ENCODE measurements around the gene CISD3.
"Not testable (repeated sequence)": the region's sequence is repeated elsewhere in the genome, so short reads cannot be mapped to it uniquely, and the experiment has no call there.

CISD3 gene

DNA sequence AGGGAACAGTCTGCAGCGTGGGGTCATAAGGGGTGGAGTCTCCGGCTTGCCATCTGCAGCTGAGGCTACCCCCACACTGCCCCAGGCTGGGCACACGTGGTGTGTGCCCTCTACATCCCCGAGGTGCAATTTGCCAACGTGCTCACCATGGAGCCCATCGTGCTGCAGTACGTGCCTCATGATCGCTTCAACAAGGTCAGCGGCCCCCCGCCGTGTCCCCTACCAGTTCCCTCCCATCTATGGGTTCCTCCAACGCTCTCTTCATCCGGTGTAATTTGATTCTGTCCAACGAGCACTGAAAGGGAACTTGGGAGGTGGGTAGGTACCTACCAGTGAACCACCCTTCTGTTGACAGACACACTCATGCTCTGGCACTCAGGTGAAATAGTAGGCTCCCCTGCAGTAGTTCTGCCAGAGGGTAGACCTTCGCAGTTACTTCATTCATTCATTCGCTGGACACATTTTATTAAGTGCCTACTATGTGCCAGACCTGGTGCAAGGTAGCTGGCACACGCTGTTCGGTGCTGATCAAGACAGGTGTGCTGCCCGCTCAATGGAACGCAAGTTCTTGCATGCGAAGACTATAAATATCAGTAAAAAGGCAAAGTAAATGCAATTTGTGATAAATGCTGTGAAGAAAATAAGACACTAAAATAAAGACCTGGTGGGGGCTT, 22.3 kb upstream of the CISD3 start:
- no peak for DNase-seq (ENCODE audit: low spot score)
- no peak for FAIRE-seq

DNA sequence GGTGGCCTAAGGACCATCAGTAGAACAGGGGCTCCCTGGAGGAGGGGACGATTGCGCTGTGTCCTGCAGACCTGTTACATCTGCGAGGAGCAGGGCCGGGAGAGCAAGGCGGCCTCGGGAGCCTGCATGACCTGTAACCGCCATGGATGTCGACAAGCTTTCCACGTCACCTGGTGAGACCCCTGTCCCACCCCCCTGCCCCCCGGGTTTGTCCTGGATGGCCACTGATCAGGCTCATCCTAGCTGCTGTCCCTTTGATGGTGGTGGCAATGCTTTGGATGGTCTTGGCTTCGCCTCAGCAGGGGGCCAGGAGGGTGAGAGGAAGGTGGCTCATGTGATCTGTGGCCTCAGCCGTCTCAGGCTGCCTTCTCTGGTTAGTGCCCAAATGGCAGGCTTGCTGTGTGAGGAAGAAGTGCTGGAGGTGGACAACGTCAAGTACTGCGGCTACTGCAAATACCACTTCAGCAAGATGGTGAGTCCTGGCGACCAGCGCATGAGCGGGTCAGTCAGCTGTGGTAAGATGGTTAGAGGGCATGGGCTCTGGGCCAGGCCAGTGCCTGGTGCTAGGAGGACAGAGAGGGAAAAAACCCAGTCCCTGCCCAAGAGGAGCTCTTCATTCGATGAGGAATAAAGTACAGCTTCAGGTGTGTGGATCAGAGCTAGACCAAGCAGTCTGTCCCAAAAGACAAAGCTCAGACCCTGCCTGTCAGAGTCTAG, 20.9 kb upstream of the CISD3 start:
- DNase-seq (ENCODE audit: low spot score) (no peak), FAIRE-seq (no peak)

DNA sequence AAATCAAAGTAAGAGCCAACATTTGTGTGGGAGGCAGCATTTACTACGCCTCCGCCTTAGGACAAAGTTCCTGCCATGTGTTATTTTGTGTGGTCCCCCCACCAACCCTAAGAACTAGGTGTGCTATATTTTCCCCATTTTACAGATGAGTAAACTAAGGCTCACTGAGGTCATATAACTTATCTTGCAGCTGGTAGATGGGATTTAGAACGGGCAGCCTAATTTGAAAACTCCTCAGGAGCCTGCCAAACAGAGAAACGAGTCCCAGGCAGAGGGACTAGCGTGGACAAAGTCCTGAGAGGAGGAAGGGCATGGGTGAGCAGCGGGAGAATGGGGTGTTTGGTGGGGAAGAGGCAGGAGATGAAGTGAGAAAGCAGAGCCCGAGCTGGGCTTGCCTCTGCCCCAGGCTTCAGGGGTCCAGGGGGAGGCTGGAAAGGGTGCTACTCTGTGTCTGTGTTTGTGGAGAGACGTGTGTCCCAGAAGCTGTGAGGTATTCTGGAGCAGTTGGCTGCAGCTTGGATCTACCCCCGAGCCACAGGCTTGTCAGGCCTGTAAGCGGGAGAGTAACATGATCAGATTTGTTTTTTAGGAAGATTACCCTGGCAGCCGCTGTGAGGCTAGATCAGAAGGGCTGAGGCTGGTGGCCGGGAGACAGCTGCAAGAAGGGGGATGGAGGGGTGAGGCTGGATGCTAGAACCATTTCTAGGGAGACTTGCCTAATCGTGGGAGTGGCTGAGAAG, 20.1 kb upstream of the CISD3 start:
- FAIRE-seq: no peak

DNA sequence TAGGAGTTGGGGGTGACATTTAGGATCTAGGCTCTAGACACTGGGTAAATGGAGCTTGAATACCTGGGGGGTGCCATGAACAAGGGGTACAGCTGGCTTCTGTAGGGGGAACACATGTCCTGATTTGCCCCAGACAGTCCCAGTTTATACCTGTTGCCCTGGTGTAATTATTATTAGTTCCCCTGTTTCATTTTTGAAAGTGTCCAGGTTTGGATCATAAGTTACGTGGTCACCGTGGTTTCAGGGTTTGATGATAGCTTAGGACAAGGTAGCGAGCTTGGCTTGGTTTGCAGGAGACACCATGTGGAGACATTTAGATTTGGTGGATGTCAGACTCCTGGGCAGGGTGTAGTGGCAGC, 19.6 kb upstream of the CISD3 start:
- DNase-seq (ENCODE audit: low spot score) (no peak), FAIRE-seq (no peak)

More for the DNA sequence above, 20.1 kb upstream of the CISD3 start:
- DNase-seq (ENCODE audit: low spot score): no peak

DNA sequence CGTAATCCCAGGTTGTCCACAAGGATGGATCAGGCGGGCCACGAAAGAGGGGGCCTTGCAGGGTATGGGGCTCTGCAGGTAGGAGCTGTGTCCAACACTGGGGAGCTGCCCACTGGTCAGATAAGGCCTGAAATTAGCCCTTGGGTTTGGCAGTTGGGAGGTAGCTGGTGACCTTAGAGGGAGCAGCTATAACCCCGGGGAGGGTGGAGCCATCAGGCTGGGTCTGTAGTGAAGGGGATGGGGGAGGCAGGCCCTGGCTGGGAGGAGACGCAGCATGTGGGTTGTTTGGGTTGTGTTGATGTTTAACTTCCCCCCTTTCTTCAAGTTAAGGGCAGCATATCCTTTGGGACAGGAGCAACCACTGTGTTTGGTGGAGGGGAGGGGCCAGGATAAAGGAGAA, 19.2 kb upstream of the CISD3 start:
- DNase-seq (ENCODE audit: low spot score) (no peak), FAIRE-seq (no peak)

DNA sequence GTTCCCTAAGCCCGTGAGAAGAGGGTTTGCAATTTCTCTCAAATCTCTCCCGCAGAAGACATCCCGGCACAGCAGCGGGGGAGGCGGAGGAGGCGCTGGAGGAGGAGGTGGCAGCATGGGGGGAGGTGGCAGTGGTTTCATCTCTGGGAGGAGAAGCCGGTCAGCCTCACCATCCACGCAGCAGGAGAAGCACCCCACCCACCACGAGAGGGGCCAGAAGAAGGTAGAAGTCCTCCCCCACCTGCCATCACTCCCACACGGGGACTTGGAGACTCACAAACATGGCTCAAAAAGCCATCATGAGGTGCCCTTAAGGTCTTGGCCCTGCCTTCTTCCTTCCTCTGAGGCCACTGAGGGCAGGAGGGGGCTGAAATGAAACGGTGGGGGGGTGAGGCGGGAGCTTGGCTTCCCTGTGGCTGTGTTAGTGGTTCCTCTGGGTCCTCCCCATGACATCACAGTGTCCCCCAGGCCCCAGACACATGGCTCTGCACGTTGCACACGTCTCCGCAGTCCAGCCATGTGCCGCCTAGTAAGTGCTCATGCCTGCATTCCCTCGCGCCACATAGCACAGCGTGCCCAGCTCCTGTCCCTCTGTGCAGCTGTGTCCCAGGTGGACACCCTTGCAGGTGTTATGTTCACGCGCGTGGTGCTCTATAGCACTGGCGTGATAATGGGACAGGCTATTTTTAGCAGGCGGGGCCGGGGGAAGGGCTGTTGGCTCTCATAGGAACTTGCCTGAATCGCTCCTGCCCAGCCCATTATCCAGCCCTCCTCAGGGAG, 18.2 kb upstream of the CISD3 start:
- DNase-seq (ENCODE audit: low spot score) (no peak), FAIRE-seq (no peak)

DNA sequence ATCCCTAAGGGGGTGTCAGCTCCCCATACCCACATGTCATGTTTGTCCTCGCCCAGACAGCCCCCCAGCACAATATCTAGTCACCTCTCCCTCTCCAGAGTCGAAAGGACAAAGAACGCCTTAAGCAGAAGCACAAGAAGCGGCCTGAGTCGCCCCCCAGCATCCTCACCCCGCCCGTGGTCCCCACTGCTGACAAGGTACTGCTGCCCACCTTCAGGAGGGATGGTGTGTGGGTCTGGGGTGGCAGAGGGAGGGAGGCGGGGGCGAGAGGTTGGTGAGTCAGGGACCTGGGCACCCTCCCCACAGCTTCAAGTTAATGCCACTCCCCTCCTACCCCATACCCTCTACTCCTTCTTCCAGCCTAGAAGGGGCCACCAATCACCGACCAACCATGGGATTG, 17.5 kb upstream of the CISD3 start:
- DNase-seq (ENCODE audit: low spot score): no peak
- FAIRE-seq: no peak

DNA sequence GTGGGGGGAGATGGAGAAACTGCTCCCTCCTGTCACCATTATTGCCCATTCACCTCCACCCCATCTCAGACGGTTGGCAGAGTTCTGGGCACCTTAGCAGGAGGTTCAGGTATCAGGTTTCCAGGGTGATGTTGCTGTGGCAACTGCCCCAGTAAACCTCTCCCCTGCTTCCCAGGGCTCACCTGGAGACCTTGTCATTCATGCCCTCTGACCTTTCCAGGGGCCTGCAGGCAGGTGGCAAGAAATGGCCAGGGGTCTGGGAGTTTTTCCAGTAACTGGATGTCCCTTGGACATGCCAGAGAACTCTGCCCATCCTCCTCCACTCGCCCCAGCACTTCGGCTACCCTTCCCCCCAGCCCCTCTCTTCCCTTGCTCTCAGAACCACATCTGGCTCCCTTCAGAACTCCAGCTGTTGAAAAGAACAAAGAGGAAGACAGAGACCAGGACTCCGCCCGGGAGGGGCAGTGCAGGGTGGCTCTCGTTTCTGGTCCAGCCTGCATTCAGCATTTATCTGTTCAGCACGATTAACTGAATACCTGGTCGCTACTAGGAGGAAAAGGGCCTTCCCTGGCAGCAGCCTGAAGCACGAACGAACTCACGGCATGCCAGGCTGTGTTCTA, 16.6 kb upstream of the CISD3 start:
- FAIRE-seq: no peak
- no peak for DNase-seq (ENCODE audit: low spot score)

DNA sequence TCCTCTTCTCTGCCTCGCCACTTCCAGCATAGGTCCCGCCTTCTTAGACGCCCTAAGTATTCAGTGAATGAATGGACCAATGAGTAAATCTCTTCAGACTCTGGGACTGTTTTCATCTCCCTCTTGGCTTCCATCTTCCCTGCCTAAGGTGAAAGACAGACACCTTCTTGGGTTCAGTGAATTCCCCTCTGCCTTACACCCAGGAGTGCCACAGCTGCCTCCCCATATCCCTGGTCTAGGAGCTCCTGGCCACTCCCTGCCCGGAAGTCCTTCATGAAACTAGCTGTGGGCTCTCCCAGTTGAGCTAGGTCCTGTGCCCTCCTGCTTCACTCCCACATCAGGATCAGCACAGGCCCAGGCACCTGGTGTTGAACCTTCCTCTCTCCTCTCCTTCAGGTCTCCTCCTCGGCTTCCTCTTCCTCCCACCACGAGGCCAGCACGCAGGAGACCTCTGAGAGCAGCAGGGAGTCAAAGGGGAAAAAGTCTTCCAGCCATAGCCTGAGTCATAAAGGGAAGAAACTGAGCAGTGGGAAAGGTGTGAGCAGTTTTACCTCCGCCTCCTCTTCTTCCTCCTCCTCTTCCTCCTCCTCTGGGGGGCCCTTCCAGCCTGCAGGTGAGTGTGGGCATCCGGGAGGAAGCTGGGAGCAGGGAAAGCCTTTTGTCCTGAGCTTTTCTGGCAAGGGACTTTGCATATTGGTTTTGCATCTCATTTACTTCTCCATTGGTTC, 14.8 kb upstream of the CISD3 start:
- DNase-seq (ENCODE audit: low spot score): no peak
- FAIRE-seq: no peak

DNA sequence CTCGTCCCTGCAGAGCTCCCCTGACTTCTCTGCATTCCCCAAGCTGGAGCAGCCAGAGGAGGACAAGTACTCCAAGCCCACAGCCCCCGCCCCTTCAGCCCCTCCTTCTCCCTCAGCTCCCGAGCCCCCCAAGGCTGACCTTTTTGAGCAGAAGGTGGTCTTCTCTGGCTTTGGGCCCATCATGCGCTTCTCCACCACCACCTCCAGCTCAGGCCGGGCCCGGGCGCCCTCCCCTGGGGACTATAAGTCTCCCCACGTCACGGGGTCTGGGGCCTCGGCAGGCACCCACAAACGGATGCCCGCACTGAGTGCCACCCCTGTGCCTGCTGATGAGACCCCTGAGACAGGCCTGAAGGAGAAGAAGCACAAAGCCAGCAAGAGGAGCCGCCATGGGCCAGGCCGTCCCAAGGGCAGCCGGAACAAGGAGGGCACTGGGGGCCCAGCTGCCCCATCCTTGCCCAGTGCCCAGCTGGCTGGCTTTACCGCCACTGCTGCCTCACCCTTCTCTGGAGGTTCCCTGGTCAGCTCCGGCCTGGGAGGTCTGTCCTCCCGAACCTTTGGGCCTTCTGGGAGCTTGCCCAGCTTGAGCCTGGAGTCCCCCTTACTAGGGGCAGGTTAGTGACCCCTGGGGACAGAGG, 13.7 kb upstream of the CISD3 start:
- FAIRE-seq: no peak
- no peak for DNase-seq (ENCODE audit: low spot score)

DNA sequence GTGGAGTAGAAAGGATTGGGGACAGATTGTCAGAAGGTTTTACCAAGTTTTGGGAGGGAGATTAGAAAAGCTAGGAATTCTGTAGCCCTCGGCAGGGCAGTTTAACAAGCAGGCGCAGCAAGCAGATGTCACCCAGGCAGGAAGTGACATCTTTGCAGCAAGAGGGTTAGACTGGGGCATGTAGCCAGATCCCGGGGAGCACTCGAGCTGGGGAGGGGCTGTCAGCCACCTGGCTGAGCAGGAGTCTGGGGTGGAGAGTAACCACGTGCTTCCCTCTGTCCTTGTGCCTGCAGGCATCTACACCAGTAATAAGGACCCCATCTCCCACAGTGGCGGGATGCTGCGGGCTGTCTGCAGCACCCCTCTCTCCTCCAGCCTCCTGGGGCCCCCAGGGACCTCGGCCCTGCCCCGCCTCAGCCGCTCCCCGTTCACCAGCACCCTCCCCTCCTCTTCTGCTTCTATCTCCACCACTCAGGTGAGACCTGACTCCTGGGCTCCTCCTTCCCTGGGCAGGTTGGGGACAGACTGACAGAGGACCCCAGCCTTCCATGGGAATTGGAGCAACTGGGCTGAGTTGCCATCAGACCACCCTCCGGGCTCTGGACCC, 12.9 kb upstream of the CISD3 start:
- DNase-seq (ENCODE audit: low spot score) (no peak), FAIRE-seq (no peak)

DNA sequence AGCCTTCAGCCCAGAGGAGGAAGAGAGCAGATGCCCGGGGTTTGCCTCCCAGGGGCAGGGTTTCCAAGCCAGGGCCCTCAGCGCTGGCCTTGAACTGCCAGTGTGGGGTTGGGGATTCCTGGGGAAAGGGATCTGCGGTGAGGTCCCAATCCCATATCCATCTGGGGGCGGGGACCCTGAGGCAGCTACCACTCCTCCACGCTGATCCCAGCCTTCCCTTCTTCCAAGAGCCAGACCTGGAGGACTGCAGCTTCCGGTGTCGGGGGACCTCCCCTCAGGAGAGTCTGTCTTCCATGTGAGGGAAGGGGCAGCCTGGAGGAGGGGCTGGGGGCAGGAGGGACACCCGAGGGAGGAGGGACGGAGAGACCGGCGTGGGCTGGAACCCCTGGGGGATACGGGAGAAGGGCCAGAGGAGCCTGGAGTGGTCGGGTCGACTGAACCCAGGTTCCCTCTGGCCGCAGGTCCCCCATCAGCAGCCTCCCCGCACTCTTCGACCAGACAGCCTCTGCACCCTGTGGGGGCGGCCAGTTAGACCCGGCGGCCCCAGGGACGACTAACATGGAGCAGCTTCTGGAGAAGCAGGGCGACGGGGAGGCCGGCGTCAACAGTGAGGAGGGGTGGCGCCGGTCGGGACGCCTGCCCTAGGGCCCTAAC, 10.7 kb upstream of the CISD3 start:
- FAIRE-seq: no peak
- DNase-seq (ENCODE audit: low spot score): no peak

DNA sequence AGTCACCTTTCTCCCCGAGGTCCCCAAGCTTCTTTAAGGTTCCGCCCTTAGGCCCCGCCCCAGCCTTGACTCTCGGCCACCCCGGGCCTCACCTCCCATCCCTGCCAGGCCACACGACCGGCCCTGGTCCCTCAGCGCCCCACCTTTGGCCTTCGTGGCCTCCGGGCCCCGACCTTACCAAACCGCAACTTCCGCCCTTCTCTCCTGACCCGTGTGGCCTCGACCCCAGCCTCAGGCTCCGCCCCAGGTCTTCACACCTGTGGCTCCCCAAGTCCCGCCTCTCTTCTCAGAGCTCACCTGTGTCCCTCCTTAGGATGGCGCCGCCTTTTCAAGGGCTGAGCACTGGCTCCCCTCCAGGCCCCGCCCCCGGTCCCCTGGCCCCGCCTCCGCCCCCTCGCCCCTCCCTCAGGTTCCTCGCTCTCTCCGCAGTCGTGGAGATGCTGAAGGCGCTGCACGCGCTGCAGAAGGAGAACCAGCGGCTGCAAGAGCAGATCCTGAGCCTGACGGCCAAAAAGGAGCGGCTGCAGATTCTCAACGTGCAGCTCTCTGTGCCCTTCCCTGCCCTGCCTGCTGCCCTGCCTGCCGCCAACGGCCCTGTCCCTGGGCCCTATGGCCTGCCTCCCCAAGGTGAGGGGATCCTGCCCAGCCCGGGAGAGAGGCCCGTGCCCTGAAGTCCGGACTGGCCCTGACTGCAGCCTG, 10.0 kb upstream of the CISD3 start:
- FAIRE-seq (no peak), DNase-seq (ENCODE audit: low spot score) (no peak)

DNA sequence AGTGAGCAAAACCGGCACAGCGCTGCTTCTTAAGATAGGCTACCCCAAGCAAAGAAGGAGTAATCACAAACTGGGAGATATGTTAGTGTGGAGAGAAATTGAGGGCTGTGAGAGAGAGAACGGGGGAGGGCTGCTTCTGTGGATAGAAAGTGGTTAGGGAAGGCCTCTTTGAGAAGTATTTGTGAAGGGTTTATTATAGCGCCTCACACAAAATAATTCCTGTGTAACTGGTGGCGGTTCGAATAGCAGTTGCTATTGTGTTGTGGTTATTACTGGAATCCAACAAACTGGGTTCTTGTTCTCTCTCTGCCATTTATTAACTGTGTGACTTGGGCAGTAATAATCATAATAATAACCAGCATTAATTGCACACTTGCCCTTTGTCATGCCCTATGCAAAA, 9.2 kb upstream of the CISD3 start:
- FAIRE-seq (no peak), DNase-seq (ENCODE audit: low spot score) (no peak)

DNA sequence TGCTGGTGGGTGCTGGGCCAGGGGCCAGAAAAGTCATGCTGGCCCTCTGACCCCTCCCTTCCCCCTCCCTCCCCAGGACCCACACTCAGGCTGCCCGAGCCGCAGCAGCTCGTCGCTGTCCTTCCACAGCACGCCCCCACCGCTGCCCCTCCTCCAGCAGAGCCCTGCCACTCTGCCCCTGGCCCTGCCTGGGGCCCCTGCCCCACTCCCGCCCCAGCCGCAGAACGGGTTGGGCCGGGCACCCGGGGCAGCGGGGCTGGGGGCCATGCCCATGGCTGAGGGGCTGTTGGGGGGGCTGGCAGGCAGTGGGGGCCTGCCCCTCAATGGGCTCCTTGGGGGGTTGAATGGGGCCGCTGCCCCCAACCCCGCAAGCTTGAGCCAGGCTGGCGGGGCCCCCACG, 8.3 kb upstream of the CISD3 start:
- DNase-seq (ENCODE audit: low spot score) (no peak), FAIRE-seq (no peak)

DNA sequence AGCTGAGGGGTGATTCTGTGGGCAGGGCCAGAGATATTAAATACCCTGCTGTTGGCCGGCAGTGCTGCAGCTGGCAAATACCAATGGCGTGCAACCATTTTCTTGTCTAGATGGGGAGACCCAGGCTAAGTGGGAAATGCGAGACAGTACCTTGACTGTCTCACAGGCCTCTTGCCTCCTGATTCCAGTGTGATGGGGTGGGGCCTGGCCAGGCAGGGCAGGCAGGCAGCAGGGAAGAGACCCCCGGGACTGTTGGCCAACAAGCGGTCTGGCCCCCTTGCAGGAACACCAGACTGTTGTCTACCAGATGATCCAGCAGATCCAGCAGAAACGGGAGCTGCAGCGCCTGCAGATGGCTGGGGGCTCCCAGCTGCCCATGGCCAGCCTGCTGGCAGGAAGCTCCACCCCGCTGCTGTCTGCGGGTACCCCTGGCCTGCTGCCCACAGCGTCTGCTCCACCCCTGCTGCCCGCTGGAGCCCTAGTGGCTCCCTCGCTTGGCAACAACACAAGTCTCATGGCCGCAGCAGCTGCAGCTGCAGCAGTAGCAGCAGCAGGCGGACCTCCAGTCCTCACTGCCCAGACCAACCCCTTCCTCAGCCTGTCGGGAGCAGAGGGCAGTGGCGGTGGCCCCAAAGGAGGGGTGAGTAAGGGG, 5.7 kb upstream of the CISD3 start:
- FAIRE-seq: no peak
- no peak for DNase-seq (ENCODE audit: low spot score)

DNA sequence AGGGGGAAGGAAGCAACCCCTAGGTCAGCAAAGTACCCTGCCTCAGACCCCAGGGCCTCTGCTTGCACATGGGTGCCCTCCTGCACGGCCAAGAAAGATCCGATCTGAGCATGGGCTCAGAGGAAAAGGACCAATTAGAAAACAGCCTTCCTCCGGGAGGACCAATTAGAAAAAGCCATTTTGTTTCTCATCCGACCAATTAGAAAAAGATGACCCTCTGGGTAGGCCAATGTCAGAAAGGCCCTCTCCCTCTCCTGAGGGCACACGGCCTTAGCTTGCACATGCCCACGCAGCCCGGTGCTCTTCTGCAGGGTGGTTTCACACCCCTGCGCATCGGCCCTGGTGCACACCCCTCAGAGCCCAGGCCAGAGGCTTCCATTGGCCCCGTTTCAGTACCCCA, 5.1 kb upstream of the CISD3 start:
- FAIRE-seq (no peak), DNase-seq (ENCODE audit: low spot score) (no peak)

DNA sequence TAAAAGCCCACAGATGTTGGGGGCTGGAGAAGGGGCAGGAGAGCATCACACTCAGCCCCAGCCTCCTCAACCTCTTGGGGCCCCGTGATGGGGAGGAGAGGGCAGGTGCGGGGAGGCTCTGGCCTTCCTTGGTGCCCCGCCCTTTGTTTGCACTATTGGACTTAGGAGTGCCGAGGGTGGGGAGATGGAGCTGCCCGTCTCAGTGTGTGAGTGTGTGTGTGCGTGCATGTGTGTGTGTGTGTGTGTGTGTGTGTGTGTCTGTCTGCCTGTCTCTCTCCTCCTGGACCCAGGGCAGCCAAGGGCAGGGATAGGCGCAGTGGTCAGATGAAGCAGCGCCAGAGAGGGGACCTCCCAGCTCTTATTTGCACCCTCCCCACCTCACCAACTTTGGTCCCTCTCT, 4.0 kb upstream of the CISD3 start:
- not testable (repeated sequence) for DNase-seq (ENCODE audit: low spot score); FAIRE-seq
